ENCODE results near the gene EVL. TPM values are rescaled to one million over a fixed set of nuclear protein-coding genes. Genes with fewer than 3 reads are reported as not detected.

Gene EVL
- total RNA-seq, 1 donor from 2014 or later: 157 TPM

GRCh38 chr14:100187247-100187833 lies 122.1 kb downstream of the EVL start:
- Mint-ChIP-seq H3K36me3 (ENCODE audit: unreplicated experiment) (no peaks in the 10 kb centered on the region), H3K27ac (ENCODE audit: unreplicated experiment) (no peak overlapping the region), H3K4me3 (ENCODE audit: unreplicated experiment) (no peak overlapping the region), H3K4me1 (ENCODE audit: unreplicated experiment) (peaks cover under 1% of the 10 kb centered on the region), H3K9me3 (ENCODE audit: unreplicated experiment) (no peaks in the 10 kb centered on the region), H3K27me3 (ENCODE audit: unreplicated experiment) (no peaks in the 10 kb centered on the region)
- no peak for TF ChIP-seq CTCF (IDR thresholded peaks at IDR 0.05)
- no peak for DNase-seq (ENCODE audit: extremely low spot score, unreplicated experiment)

GRCh38 chr14:100188392-100189030 lies 123.3 kb downstream of the EVL start:
- Mint-ChIP-seq H3K27me3 (ENCODE audit: unreplicated experiment) (no peaks in the 10 kb centered on the region), H3K36me3 (ENCODE audit: unreplicated experiment) (no peaks in the 10 kb centered on the region), H3K4me3 (ENCODE audit: unreplicated experiment) (no peak overlapping the region), H3K9me3 (ENCODE audit: unreplicated experiment) (no peaks in the 10 kb centered on the region), H3K27ac (ENCODE audit: unreplicated experiment) (no peak overlapping the region), H3K4me1 (ENCODE audit: unreplicated experiment) (peaks cover 9% of the 10 kb centered on the region)
- TF ChIP-seq CTCF (IDR thresholded peaks at IDR 0.05): no peak
- DNase-seq (ENCODE audit: extremely low spot score, unreplicated experiment): no peak

GRCh38 chr14:100190126-100190525 lies 124.9 kb downstream of the EVL start:
- Mint-ChIP-seq H3K9me3 (ENCODE audit: unreplicated experiment) (no peaks in the 10 kb centered on the region), H3K4me1 (ENCODE audit: unreplicated experiment) (peaks cover 10% of the 10 kb centered on the region), H3K27ac (ENCODE audit: unreplicated experiment) (no peak overlapping the region), H3K36me3 (ENCODE audit: unreplicated experiment) (no peaks in the 10 kb centered on the region), H3K27me3 (ENCODE audit: unreplicated experiment) (no peaks in the 10 kb centered on the region), H3K4me3 (ENCODE audit: unreplicated experiment) (no peak overlapping the region)
- DNase-seq (ENCODE audit: extremely low spot score, unreplicated experiment): no peak
- TF ChIP-seq CTCF (IDR thresholded peaks at IDR 0.05): no peak

GRCh38 chr14:100191584-100192249 lies 126.5 kb downstream of the EVL start:
- H3K27ac Mint-ChIP-seq (ENCODE audit: unreplicated experiment): no peak overlapping the region
- H3K9me3 Mint-ChIP-seq (ENCODE audit: unreplicated experiment): no peaks in the 10 kb centered on the region
- H3K36me3 Mint-ChIP-seq (ENCODE audit: unreplicated experiment): no peaks in the 10 kb centered on the region
- no peaks in the 10 kb centered on the region for H3K27me3 Mint-ChIP-seq (ENCODE audit: unreplicated experiment)
- H3K4me1 Mint-ChIP-seq (ENCODE audit: unreplicated experiment): peaks cover 10% of the 10 kb centered on the region
- DNase-seq (ENCODE audit: extremely low spot score, unreplicated experiment): no peak
- H3K4me3 Mint-ChIP-seq (ENCODE audit: unreplicated experiment): no peak overlapping the region
- TF ChIP-seq CTCF (IDR thresholded peaks at IDR 0.05): no peak

- H3K9me3 Mint-ChIP-seq (ENCODE audit: unreplicated experiment): no peaks in the 10 kb centered on the region
- no peaks in the 10 kb centered on the region for H3K27me3 Mint-ChIP-seq (ENCODE audit: unreplicated experiment)
- peaks cover 10% of the 10 kb centered on the region for H3K4me1 Mint-ChIP-seq (ENCODE audit: unreplicated experiment)
- no peak for TF ChIP-seq CTCF (IDR thresholded peaks at IDR 0.05)
- H3K27ac Mint-ChIP-seq (ENCODE audit: unreplicated experiment): peak overlapping the region; percentile 76
- H3K36me3 Mint-ChIP-seq (ENCODE audit: unreplicated experiment): no peaks in the 10 kb centered on the region
- peak overlapping the region; percentile 57 for H3K4me3 Mint-ChIP-seq (ENCODE audit: unreplicated experiment)
- no peak for DNase-seq (ENCODE audit: extremely low spot score, unreplicated experiment)
Measured at GRCh38 chr14:100192250-100192671, 127.0 kb downstream of the EVL start.

Data from osteocyte (in vitro differentiated cells).